ENCODE results near the gene MAP3K14. TPM values are rescaled to one million over a fixed set of nuclear protein-coding genes. Genes with fewer than 3 reads are reported as not detected.

Gene MAP3K14
- total and polyA plus RNA-seq, 4 donors, result 1.2 to 7.8 (median 4.2) TPM

GRCh38 chr17:45341533-45342158 is 24.8 kb upstream of the MAP3K14 start:
- H3K4me1 ChIP-seq (ENCODE audit: control insufficient read depth in 4 of 4, insufficient read depth in 4 of 4, low read length in 3 of 4), result no peaks in the 10 kb centered on the region
- TF ChIP-seq RXRA (IDR thresholded peaks at IDR 0.05), result no peak
- peak; percentile 21 for TF ChIP-seq NR2F2 (IDR thresholded peaks at IDR 0.05)
- TF ChIP-seq REST (IDR thresholded peaks at IDR 0.05), result no peak
- no peak for TF ChIP-seq FOXA1 (IDR thresholded peaks at IDR 0.05)
- 55% methylated on average over 14 of the region's 14 CpGs for WGBS
- no peaks in the 10 kb centered on the region for H3K36me3 ChIP-seq (ENCODE audit: control insufficient read depth in 4 of 4, insufficient read depth in 3 of 4, low read depth in 1 of 4, low read length in 3 of 4)
- no peaks in the 10 kb centered on the region for H3K27me3 ChIP-seq (ENCODE audit: control insufficient read depth in 4 of 4, insufficient read depth in 4 of 4, low read length in 3 of 4)
- H3K27ac ChIP-seq (ENCODE audit: low read depth in 1 of 2, low read length in 2 of 2), result no peak overlapping the region
- no peak overlapping the region for H3K4me3 ChIP-seq (ENCODE audit: low read depth in 1 of 3, low read length in 3 of 3)
- H3K9ac ChIP-seq (ENCODE audit: low read depth in 1 of 2, low read length in 2 of 2), result no peak overlapping the region
- H3K9me3 ChIP-seq (ENCODE audit: control insufficient read depth in 4 of 4, low read length in 3 of 4), result no peaks in the 10 kb centered on the region
- DNase-seq (ENCODE audit: low spot score), result no peak

DNA sequence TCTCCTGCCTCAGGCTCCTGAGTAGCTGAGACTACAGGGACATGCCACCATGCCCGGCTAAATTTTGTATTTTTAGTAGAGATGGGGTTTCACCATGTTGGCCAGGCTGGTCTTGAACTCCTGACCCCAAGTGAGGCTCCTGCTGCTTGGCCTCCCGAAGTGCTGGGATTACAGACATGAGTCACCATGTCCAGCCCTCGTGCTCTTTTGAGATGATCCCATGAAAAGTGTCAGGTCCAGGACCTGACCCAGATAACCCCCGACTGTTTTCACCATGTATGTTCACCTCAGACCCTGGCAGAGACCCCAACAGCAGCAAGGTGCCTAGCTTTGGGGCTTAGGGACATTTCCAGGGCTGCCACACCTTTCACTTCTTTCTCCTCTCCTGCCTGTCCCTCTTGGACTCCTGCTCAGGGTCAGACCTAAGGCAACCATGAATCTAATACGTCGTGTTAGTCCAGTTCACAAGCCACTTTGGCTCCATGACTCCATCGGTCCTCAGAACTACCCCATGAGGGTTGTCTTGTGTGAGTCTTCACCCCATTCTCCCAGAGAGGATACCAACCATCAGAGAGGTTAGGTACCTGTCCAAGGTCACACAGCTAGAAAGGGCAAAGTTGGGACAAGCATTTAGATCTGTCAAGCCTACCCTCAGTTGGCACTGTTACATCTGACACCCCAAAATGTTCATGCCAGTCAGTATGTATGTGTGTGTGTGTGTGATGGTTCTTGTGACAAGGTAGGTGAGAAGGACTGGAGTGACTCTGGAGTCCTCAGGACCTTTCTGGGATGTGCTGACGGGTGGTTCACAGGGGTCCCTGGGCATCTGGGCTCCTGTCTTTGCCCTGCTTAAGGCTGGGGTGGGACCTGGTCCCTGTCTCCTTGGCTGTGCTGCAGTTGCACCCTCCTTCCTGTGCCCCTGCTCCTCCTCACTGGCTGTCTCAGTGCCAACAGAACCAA is 23.1 kb upstream of the MAP3K14 start:
- Histone ChIP-seq H3K36me3 (ENCODE audit: control insufficient read depth in 4 of 4, insufficient read depth in 3 of 4, low read depth in 1 of 4, low read length in 3 of 4) (no peaks in the 10 kb centered on the region), H3K9me3 (ENCODE audit: control insufficient read depth in 4 of 4, low read length in 3 of 4) (no peaks in the 10 kb centered on the region), H3K27me3 (ENCODE audit: control insufficient read depth in 4 of 4, insufficient read depth in 4 of 4, low read length in 3 of 4) (no peaks in the 10 kb centered on the region), H3K4me1 (ENCODE audit: control insufficient read depth in 4 of 4, insufficient read depth in 4 of 4, low read length in 3 of 4) (no peaks in the 10 kb centered on the region), H3K4me3 (ENCODE audit: low read depth in 1 of 3, low read length in 3 of 3) (no peak overlapping the region), H3K9ac (ENCODE audit: low read depth in 1 of 2, low read length in 2 of 2) (no peak overlapping the region), H3K27ac (ENCODE audit: low read depth in 1 of 2, low read length in 2 of 2) (no peak overlapping the region)
- DNase-seq (ENCODE audit: low spot score), result no peak
- WGBS, result 89% methylated on average over 8 of the region's 8 CpGs
- TF ChIP-seq, protein P1, sequence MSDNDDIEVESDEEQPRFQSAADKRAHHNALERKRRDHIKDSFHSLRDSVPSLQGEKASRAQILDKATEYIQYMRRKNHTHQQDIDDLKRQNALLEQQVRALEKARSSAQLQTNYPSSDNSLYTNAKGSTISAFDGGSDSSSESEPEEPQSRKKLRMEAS (IDR thresholded peaks at IDR 0.05), result no peak

- H3K9me3 ChIP-seq (ENCODE audit: control insufficient read depth in 4 of 4, low read length in 3 of 4), result no peaks in the 10 kb centered on the region
- H3K36me3 ChIP-seq (ENCODE audit: control insufficient read depth in 4 of 4, insufficient read depth in 3 of 4, low read depth in 1 of 4, low read length in 3 of 4), result no peaks in the 10 kb centered on the region
- no peak overlapping the region for H3K9ac ChIP-seq (ENCODE audit: low read depth in 1 of 2, low read length in 2 of 2)
- no peaks in the 10 kb centered on the region for H3K4me1 ChIP-seq (ENCODE audit: control insufficient read depth in 4 of 4, insufficient read depth in 4 of 4, low read length in 3 of 4)
- TF ChIP-seq FOXA1 (IDR thresholded peaks at IDR 0.05) (no peak), HNF4G (IDR thresholded peaks at IDR 0.05) (no peak), REST (IDR thresholded peaks at IDR 0.05) (no peak), EGR1 (IDR thresholded peaks at IDR 0.05; ENCODE audit: low read depth in 2 of 2) (no peak), HNF4A (conservative IDR thresholded peaks at IDR 0.05) (no peak), ATF3 (IDR thresholded peaks at IDR 0.05) (no peak), FOXA2 (IDR thresholded peaks at IDR 0.05) (no peak)
- 92% methylated on average over 8 of the region's 8 CpGs for WGBS
- DNase-seq (ENCODE audit: low spot score), result no peak
- H3K27me3 ChIP-seq (ENCODE audit: control insufficient read depth in 4 of 4, insufficient read depth in 4 of 4, low read length in 3 of 4), result no peaks in the 10 kb centered on the region
- H3K27ac ChIP-seq (ENCODE audit: low read depth in 1 of 2, low read length in 2 of 2), result no peak overlapping the region
- H3K4me3 ChIP-seq (ENCODE audit: low read depth in 1 of 3, low read length in 3 of 3), result no peak overlapping the region
These were observed 22.2 kb upstream of the MAP3K14 start for GRCh38 chr17:45338996-45339535.

Measured in liver (tissue), 9 donors.